ENCODE results near the gene TGFBR1.

TGFBR1 gene

GRCh38 chr9:99138424-99139284 lies 33.7 kb downstream of the TGFBR1 start:
- no peak for DNase-seq

- DNase-seq: no peak
These were observed 35.0 kb downstream of the TGFBR1 start for GRCh38 chr9:99139868-99140267.

- DNase-seq: no peak
These were observed 35.9 kb downstream of the TGFBR1 start for GRCh38 chr9:99140685-99141314.

- no peak for DNase-seq
These were observed 36.9 kb downstream of the TGFBR1 start for GRCh38 chr9:99141849-99142248.

- no peak for DNase-seq
These were observed 37.4 kb downstream of the TGFBR1 start for GRCh38 chr9:99142275-99142674.

GRCh38 chr9:99143655-99144054 lies 38.7 kb downstream of the TGFBR1 start:
- DNase-seq: no peak

GRCh38 chr9:99144966-99145365 lies 40.1 kb downstream of the TGFBR1 start:
- no peak for DNase-seq

- DNase-seq: no peak
These were observed 41.7 kb downstream of the TGFBR1 start for GRCh38 chr9:99146574-99146973.

GRCh38 chr9:99147177-99147576 lies 42.3 kb downstream of the TGFBR1 start:
- DNase-seq: no peak

GRCh38 chr9:99150451-99151171 lies 45.7 kb downstream of the TGFBR1 start:
- DNase-seq: no peak

GRCh38 chr9:99154356-99154755 lies 49.4 kb downstream of the TGFBR1 start:
- no peak for DNase-seq

- DNase-seq: no peak
These were observed 50.8 kb downstream of the TGFBR1 start for GRCh38 chr9:99155736-99156135.

- no peak for DNase-seq
These were observed 53.7 kb downstream of the TGFBR1 start for GRCh38 chr9:99158629-99159028.

- no peak for DNase-seq
These were observed 55.3 kb downstream of the TGFBR1 start for GRCh38 chr9:99160173-99160572.

GRCh38 chr9:99162759-99163364 lies 57.9 kb downstream of the TGFBR1 start:
- DNase-seq: no peak

- no peak for DNase-seq
These were observed 61.2 kb downstream of the TGFBR1 start for GRCh38 chr9:99166149-99166548.

- DNase-seq: no peak
These were observed 62.2 kb downstream of the TGFBR1 start for GRCh38 chr9:99167119-99167518.

- no peak for DNase-seq
These were observed 62.8 kb downstream of the TGFBR1 start for GRCh38 chr9:99167694-99168093.

- no peak for DNase-seq
These were observed 64.2 kb downstream of the TGFBR1 start for GRCh38 chr9:99169086-99169485.

- DNase-seq: no peak
These were observed 65.3 kb downstream of the TGFBR1 start for GRCh38 chr9:99169982-99170761.

- no peak for DNase-seq
These were observed 66.6 kb downstream of the TGFBR1 start for GRCh38 chr9:99171225-99172123.

Data from cortex of kidney (tissue), 1 donor.